GM21576 (cell line): Measurements from ENCODE around the gene IMPA2.

Experiments
- ATAC-seq: cut with Tn5 transposase; IDR thresholded peaks from one replicate; pipeline ENCODE4 v1.9.1; 2021; ENCODE audit warnings: mild to moderate bottlenecking, moderate library complexity; ENCODE audit not compliant: unreplicated experiment

IMPA2 gene

GRCh38 chr18:12006488-12006840, 25.2 kb downstream of the IMPA2 start:
- ATAC-seq: no peak

- no peak for ATAC-seq
Measured at GRCh38 chr18:12007063-12007462, 25.8 kb downstream of the IMPA2 start.

GRCh38 chr18:12008181-12008767, 27.0 kb downstream of the IMPA2 start:
- no peak for ATAC-seq

GRCh38 chr18:12008842-12009580, 27.7 kb downstream of the IMPA2 start:
- ATAC-seq: no peak

- no peak for ATAC-seq
Measured at GRCh38 chr18:12009581-12010140, 28.4 kb downstream of the IMPA2 start.

- ATAC-seq: no peak
Measured at GRCh38 chr18:12010187-12010802, 29.0 kb downstream of the IMPA2 start.

GRCh38 chr18:12011199-12011956, 30.1 kb downstream of the IMPA2 start:
- no peak for ATAC-seq

- no peak for ATAC-seq
Measured at GRCh38 chr18:12011957-12012549, 30.7 kb downstream of the IMPA2 start.

GRCh38 chr18:12012697-12013096, 31.4 kb downstream of the IMPA2 start:
- ATAC-seq: no peak

GRCh38 chr18:12013186-12013916, 32.0 kb downstream of the IMPA2 start:
- ATAC-seq: no peak

GRCh38 chr18:12014086-12014485, 32.8 kb downstream of the IMPA2 start:
- ATAC-seq: no peak

- no peak for ATAC-seq
Measured at GRCh38 chr18:12014521-12015415, 33.5 kb downstream of the IMPA2 start.

GRCh38 chr18:12015416-12016062, 34.2 kb downstream of the IMPA2 start:
- no peak for ATAC-seq

- no peak for ATAC-seq
Measured at GRCh38 chr18:12017081-12017480, 35.8 kb downstream of the IMPA2 start.

- no peak for ATAC-seq
Measured at GRCh38 chr18:12018861-12019260, 37.6 kb downstream of the IMPA2 start.

GRCh38 chr18:12021077-12021476, 39.8 kb downstream of the IMPA2 start:
- no peak for ATAC-seq

GRCh38 chr18:12021596-12021995, 40.3 kb downstream of the IMPA2 start:
- no peak for ATAC-seq

GRCh38 chr18:12023375-12023774, 42.1 kb downstream of the IMPA2 start:
- no peak for ATAC-seq

- ATAC-seq: no peak
Measured at GRCh38 chr18:12026562-12026961, 45.3 kb downstream of the IMPA2 start.
